HEK293 (cell line): ENCODE measurements around the gene SLC10A7.

ENCODE experiments used
- CTCF ChIA-PET: fragments of 350-600 bp; formaldehyde crosslinking; extraction: SDS; loops from one replicate; lab custom pipeline; 2021; ENCODE audit warnings: antibody characterized with exemption; lab: Yijun Ruan, JAX
- POLR2A ChIA-PET: fragments of 300-600 bp; formaldehyde crosslinking; extraction: SDS; loops from one replicate; lab custom pipeline; 2020; ENCODE audit warnings: antibody characterized with exemption, inconsistent platforms; lab: Yijun Ruan, JAX
- H3K27ac ChIP-seq: fragments of 200-500 bp; sonication (Bioruptor generic); 2 replicates; pipeline ENCODE4 v1.5.1; 2014; ENCODE audit warnings: low read depth, low read length, control low read depth, inconsistent platforms; ENCODE audit errors: extremely low read depth
- H3K36me3 ChIP-seq, 2 experiments: fragments of 200-500 bp in 1 of 2; sonication (Bioruptor generic) in 1 of 2; 1 replicate in 1 of 2; 2 replicates in 1 of 2; pipeline ENCODE4 v1.5.1; 2014 to 2017; ENCODE audit warnings: inconsistent platforms in 2 of 2, low read length in 2 of 2; ENCODE audit not compliant: control insufficient read depth in 2 of 2, insufficient read depth in 1 of 2
- H3K4me1 ChIP-seq: fragments of 200-500 bp; sonication (Bioruptor generic); 2 replicates; pipeline ENCODE4 v1.5.1; 2014; ENCODE audit warnings: mild to moderate bottlenecking, low read length, inconsistent platforms; ENCODE audit not compliant: control insufficient read depth, insufficient read depth
- H3K4me3 ChIP-seq: 2 replicates; pipeline ENCODE4 v1.5.1; 2011; ENCODE audit warnings: low read depth, mild to moderate bottlenecking, control low read depth, low read length, moderate library complexity
- H3K9me3 ChIP-seq: fragments of 200-500 bp; sonication (Bioruptor generic); 2 replicates; pipeline ENCODE4 v1.5.1; 2014; ENCODE audit warnings: low read depth, low read length, inconsistent platforms; ENCODE audit not compliant: control insufficient read depth, insufficient read depth
- BCL11A ChIP-seq: fragments of 450-650 bp; formaldehyde crosslinking; IDR thresholded peaks from 2 replicates; pipeline ENCODE4 v1.5.1; 2016; ENCODE audit warnings: low read depth, missing biosample characterization, missing genetic modification characterization
- KLF17 ChIP-seq: fragments of 450-650 bp; formaldehyde crosslinking; IDR thresholded peaks from 2 replicates; pipeline ENCODE4 v1.5.1; 2016; ENCODE audit warnings: missing biosample characterization, missing genetic modification characterization
- KLF9 ChIP-seq: fragments of 450-650 bp; formaldehyde crosslinking; IDR thresholded peaks from 2 replicates; pipeline ENCODE4 v1.5.1; 2016; ENCODE audit warnings: missing biosample characterization, missing genetic modification characterization, low read depth
- OSR2 ChIP-seq: fragments of 450-650 bp; formaldehyde crosslinking; IDR thresholded peaks from 2 replicates; pipeline ENCODE4 v1.5.1; 2016; ENCODE audit warnings: missing biosample characterization, missing genetic modification characterization
- PRDM10 ChIP-seq: fragments of 450-650 bp; formaldehyde crosslinking; IDR thresholded peaks from 2 replicates; pipeline ENCODE4 v1.5.1; 2016; ENCODE audit warnings: missing biosample characterization, missing genetic modification characterization
- REPIN1 ChIP-seq: fragments of 450-650 bp; formaldehyde crosslinking; IDR thresholded peaks from 2 replicates; pipeline ENCODE4 v1.5.1; 2017; ENCODE audit warnings: missing biosample characterization, missing genetic modification characterization, low read depth
- ZNF121 ChIP-seq: fragments of 450-650 bp; formaldehyde crosslinking; IDR thresholded peaks from 2 replicates; pipeline ENCODE4 v1.5.1; 2016; ENCODE audit warnings: missing biosample characterization, missing genetic modification characterization
- ZNF155 ChIP-seq: fragments of 450-650 bp; formaldehyde crosslinking; IDR thresholded peaks from 2 replicates; pipeline ENCODE4 v1.5.1; 2016; ENCODE audit warnings: missing biosample characterization, missing genetic modification characterization
- ZNF175 ChIP-seq: fragments of 450-650 bp; formaldehyde crosslinking; IDR thresholded peaks from 2 replicates; pipeline ENCODE4 v1.5.1; 2016; ENCODE audit warnings: missing biosample characterization, missing genetic modification characterization
- ZNF184 ChIP-seq: fragments of 450-650 bp; IDR thresholded peaks from 2 replicates; pipeline ENCODE4 v1.5.1; 2018; ENCODE audit warnings: missing biosample characterization, mild to moderate bottlenecking, missing genetic modification characterization
- ZNF266 ChIP-seq: fragments of 450-650 bp; formaldehyde crosslinking; IDR thresholded peaks from 2 replicates; pipeline ENCODE4 v1.5.1; 2016; ENCODE audit warnings: missing biosample characterization, missing genetic modification characterization, low read depth
- ZNF350 ChIP-seq: fragments of 450-650 bp; formaldehyde crosslinking; IDR thresholded peaks from 2 replicates; pipeline ENCODE4 v1.5.0; 2017; ENCODE audit warnings: missing biosample characterization, mild to moderate bottlenecking, missing genetic modification characterization
- ZNF354C ChIP-seq: fragments of 450-650 bp; formaldehyde crosslinking; IDR thresholded peaks from 2 replicates; pipeline ENCODE4 v1.5.1; 2016; ENCODE audit warnings: missing biosample characterization, missing genetic modification characterization, low read depth, borderline replicate concordance
- ZNF394 ChIP-seq: fragments of 450-650 bp; formaldehyde crosslinking; IDR thresholded peaks from 2 replicates; pipeline ENCODE4 v1.5.1; 2016; ENCODE audit warnings: missing biosample characterization, missing genetic modification characterization, mild to moderate bottlenecking, moderate library complexity, borderline replicate concordance
- ZNF423 ChIP-seq: fragments of 450-650 bp; formaldehyde crosslinking; IDR thresholded peaks from 2 replicates; pipeline ENCODE4 v1.5.1; 2016; ENCODE audit warnings: missing biosample characterization, missing genetic modification characterization
- ZNF513 ChIP-seq: fragments of 450-650 bp; IDR thresholded peaks from 2 replicates; pipeline ENCODE4 v1.5.1; 2018; ENCODE audit warnings: missing biosample characterization, missing genetic modification characterization
- ZNF610 ChIP-seq: fragments of 450-650 bp; formaldehyde crosslinking; IDR thresholded peaks from 2 replicates; pipeline ENCODE4 v1.5.1; 2016; ENCODE audit warnings: missing biosample characterization, missing genetic modification characterization, borderline replicate concordance
- ZNF624 ChIP-seq: fragments of 450-650 bp; formaldehyde crosslinking; IDR thresholded peaks from 2 replicates; pipeline ENCODE4 v1.5.1; 2017; ENCODE audit warnings: missing biosample characterization, missing genetic modification characterization
- ZNF660 ChIP-seq: fragments of 450-650 bp; IDR thresholded peaks from 2 replicates; pipeline ENCODE4 v1.5.1; 2018; ENCODE audit warnings: missing biosample characterization, mild to moderate bottlenecking, missing genetic modification characterization
- ZNF664 ChIP-seq: fragments of 450-650 bp; formaldehyde crosslinking; IDR thresholded peaks from 2 replicates; pipeline ENCODE4 v1.5.1; 2016; ENCODE audit warnings: missing biosample characterization, missing genetic modification characterization
- ZNF747 ChIP-seq: fragments of 450-650 bp; formaldehyde crosslinking; IDR thresholded peaks from 2 replicates; pipeline ENCODE4 v1.5.1; 2016; ENCODE audit warnings: missing biosample characterization, missing genetic modification characterization
- ZXDB ChIP-seq: fragments of 450-650 bp; formaldehyde crosslinking; IDR thresholded peaks from 2 replicates; pipeline ENCODE4 v1.5.1; 2016; ENCODE audit warnings: missing biosample characterization, missing genetic modification characterization
- TF ChIP-seq, protein P1 (sequence below): fragments of 450-650 bp; formaldehyde crosslinking; IDR thresholded peaks from 2 replicates; pipeline ENCODE4 v1.5.1; 2016; ENCODE audit warnings: missing biosample characterization, missing genetic modification characterization
- TF ChIP-seq, protein P2 (sequence below): fragments of 450-650 bp; formaldehyde crosslinking; IDR thresholded peaks from 2 replicates; pipeline ENCODE4 v1.5.1; 2016; ENCODE audit warnings: missing biosample characterization, missing genetic modification characterization, borderline replicate concordance

The SLC10A7 gene

DNA sequence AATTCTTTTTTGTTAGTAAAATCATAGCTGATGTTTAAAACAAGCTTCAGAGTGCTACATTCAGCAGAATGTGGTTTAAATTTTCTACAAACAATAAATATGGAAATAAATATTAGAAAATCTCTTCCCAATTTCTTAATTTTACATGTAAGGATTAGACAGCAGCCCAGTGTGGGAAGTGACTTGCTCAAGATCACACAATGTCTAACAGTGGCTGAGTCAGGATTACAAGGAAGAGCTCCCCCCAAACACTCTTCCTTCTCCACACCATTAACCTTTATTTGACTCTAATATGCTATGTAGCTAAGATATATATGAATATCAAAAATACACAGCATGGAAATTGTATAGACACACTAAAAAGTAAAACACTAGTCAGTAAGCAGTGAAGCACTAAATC is 59.5 kb downstream of the SLC10A7 start:
- TF ChIP-seq KLF17 (tag by site-specific recombination) (no peak), ZNF121 (tag by site-specific recombination) (no peak), ZNF423 (no peak), PRDM10 (tag by site-specific recombination) (no peak), ZNF394 (tag by site-specific recombination) (no peak), ZNF624 (tag by site-specific recombination) (no peak), ZNF660 (tag by site-specific recombination) (no peak), OSR2 (tag by site-specific recombination) (no peak), ZNF747 (tag by site-specific recombination) (no peak), ZNF175 (no peak), KLF9 (no peak), ZNF184 (tag by site-specific recombination) (no peak)
- TF ChIP-seq, protein P1, sequence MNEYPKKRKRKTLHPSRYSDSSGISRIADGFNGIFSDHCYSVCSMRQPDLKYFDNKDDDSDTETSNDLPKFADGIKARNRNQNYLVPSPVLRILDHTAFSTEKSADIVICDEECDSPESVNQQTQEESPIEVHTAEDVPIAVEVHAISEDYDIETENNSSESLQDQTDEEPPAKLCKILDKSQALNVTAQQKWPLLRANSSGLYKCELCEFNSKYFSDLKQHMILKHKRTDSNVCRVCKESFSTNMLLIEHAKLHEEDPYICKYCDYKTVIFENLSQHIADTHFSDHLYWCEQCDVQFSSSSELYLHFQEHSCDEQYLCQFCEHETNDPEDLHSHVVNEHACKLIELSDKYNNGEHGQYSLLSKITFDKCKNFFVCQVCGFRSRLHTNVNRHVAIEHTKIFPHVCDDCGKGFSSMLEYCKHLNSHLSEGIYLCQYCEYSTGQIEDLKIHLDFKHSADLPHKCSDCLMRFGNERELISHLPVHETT (tag by site-specific recombination): no peak
- Histone ChIP-seq H3K9me3 (no peaks in the 10 kb centered on the region), H3K4me3 (no peak overlapping the region), H3K4me1 (no peaks in the 10 kb centered on the region; the same call in 1 of the 2 replicates), H3K27ac (no peak overlapping the region), H3K36me3 (no peaks in the 10 kb centered on the region)
- ChIA-PET POLR2A (no interaction called here), CTCF (no interaction called here)

DNA sequence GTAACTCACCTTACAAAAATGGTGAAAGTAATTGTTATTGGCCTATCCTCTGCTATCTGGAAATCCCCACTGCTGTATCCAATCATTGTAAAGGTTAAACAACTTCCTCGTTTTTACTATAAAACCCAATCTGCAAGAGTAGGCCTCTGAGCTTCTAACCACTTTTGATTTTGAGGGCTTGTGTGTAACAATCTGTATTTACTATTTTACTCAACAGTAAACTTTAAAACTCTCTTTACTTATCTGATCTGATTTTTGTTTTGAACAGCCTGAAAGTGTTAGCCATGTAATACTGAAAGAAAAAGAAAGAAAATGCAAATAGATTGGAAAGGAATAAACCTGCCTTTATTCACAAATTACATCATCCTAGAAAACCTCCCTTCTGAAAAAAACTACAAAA is 63.1 kb downstream of the SLC10A7 start:
- Histone ChIP-seq H3K27ac (no peak overlapping the region), H3K36me3 (no peaks in the 10 kb centered on the region), H3K4me1 (no peaks in the 10 kb centered on the region; the same call in 1 of the 2 replicates), H3K9me3 (no peaks in the 10 kb centered on the region), H3K4me3 (no peak overlapping the region)
- ChIA-PET CTCF (no interaction called here), POLR2A (no interaction called here)
- TF ChIP-seq ZNF155 (tag by site-specific recombination) (no peak), BCL11A (tag by site-specific recombination) (no peak), REPIN1 (tag by site-specific recombination) (no peak), ZNF610 (tag by site-specific recombination) (no peak), ZNF513 (no peak), ZNF664 (tag by site-specific recombination) (no peak), ZNF266 (no peak), ZNF350 (tag by site-specific recombination) (no peak), ZXDB (tag by site-specific recombination) (no peak), ZNF354C (tag by site-specific recombination) (no peak), ZNF121 (tag by site-specific recombination) (no peak)
- TF ChIP-seq, protein P2, sequence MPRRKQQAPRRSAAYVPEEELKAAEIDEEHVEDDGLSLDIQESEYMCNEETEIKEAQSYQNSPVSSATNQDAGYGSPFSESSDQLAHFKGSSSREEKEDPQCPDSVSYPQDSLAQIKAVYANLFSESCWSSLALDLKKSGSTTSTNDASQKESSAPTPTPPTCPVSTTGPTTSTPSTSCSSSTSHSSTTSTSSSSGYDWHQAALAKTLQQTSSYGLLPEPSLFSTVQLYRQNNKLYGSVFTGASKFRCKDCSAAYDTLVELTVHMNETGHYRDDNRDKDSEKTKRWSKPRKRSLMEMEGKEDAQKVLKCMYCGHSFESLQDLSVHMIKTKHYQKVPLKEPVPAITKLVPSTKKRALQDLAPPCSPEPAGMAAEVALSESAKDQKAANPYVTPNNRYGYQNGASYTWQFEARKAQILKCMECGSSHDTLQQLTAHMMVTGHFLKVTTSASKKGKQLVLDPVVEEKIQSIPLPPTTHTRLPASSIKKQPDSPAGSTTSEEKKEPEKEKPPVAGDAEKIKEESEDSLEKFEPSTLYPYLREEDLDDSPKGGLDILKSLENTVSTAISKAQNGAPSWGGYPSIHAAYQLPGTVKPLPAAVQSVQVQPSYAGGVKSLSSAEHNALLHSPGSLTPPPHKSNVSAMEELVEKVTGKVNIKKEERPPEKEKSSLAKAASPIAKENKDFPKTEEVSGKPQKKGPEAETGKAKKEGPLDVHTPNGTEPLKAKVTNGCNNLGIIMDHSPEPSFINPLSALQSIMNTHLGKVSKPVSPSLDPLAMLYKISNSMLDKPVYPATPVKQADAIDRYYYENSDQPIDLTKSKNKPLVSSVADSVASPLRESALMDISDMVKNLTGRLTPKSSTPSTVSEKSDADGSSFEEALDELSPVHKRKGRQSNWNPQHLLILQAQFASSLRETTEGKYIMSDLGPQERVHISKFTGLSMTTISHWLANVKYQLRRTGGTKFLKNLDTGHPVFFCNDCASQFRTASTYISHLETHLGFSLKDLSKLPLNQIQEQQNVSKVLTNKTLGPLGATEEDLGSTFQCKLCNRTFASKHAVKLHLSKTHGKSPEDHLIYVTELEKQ (tag by site-specific recombination): no peak
